Kidney tubule cell (primary cell): ENCODE results near the gene CFAP161.

Experiments used
- DNase-seq: peaks from one replicate; pipeline ENCODE4 v3.0.0-alpha.2; 2018; ENCODE audit warnings: low spot score

Gene CFAP161

GRCh38 chr15:81184188-81184587, 50.1 kb downstream of the CFAP161 start:
- no peak for DNase-seq

- DNase-seq, result no peak
Observed at GRCh38 chr15:81185631-81186295, 51.7 kb downstream of the CFAP161 start.

GRCh38 chr15:81188354-81188753, 54.3 kb downstream of the CFAP161 start:
- no peak for DNase-seq

GRCh38 chr15:81189583-81190283, 55.7 kb downstream of the CFAP161 start:
- no peak for DNase-seq

- no peak for DNase-seq
Observed at GRCh38 chr15:81190922-81191507, 56.9 kb downstream of the CFAP161 start.

- DNase-seq, result no peak
Observed at GRCh38 chr15:81191701-81192100, 57.6 kb downstream of the CFAP161 start.

- no peak for DNase-seq
Observed at GRCh38 chr15:81194723-81195122, 60.7 kb downstream of the CFAP161 start.

- no peak for DNase-seq
Observed at GRCh38 chr15:81195339-81195864, 61.3 kb downstream of the CFAP161 start.

GRCh38 chr15:81196576-81197254, 62.6 kb downstream of the CFAP161 start, which contains the start of gene IL16:
Gene IL16 (plus strand): TSS chr15:81196879. CDS start chr15:81225400, 28,521 bp downstream.
- DNase-seq, result no peak

GRCh38 chr15:81197255-81197630, 63.2 kb downstream of the CFAP161 start:
- no peak for DNase-seq

- DNase-seq, result no peak
Observed at GRCh38 chr15:81197688-81198281, 63.7 kb downstream of the CFAP161 start.
